Measurements from ENCODE around the gene ZFP36L2. TPM values are rescaled to one million over a fixed set of nuclear protein-coding genes. Genes with fewer than 3 reads are reported as not detected.

The ZFP36L2 gene, protein sequence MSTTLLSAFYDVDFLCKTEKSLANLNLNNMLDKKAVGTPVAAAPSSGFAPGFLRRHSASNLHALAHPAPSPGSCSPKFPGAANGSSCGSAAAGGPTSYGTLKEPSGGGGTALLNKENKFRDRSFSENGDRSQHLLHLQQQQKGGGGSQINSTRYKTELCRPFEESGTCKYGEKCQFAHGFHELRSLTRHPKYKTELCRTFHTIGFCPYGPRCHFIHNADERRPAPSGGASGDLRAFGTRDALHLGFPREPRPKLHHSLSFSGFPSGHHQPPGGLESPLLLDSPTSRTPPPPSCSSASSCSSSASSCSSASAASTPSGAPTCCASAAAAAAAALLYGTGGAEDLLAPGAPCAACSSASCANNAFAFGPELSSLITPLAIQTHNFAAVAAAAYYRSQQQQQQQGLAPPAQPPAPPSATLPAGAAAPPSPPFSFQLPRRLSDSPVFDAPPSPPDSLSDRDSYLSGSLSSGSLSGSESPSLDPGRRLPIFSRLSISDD
- total RNA-seq: 100 to 1,000 TPM in 1 of 4 donors, 10 to 100 TPM in 3; 81.7 to 117 (median 85.7) TPM

DNA sequence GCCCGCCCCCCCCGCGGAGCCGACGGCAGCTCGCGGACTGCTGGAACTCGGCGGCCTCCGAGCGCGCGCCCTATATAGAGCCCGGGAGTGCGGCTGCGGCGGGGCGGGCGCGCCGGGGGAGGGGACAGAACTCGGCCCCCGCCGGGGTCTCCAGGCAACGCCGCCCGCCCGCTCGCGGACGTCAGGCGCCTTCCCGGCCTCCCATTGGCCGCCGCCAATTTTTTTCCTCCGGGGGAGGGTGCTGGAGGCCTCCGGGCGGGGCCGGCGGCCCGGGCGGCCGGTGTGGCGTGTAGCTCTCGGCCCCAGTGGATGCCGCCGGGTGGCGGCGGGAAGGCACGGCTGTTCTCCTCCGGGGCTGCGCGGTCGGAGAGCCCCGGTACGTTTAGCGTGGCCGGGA lies at the start of gene ZFP36L2:
TSS of gene ZFP36L2 (minus strand) at position 49 of the 397 bp plus-strand sequence. CDS start 291 bp downstream, outside the sequence.
- Histone ChIP-seq H3K9me3 (no peaks in the 10 kb centered on the region), H3K27ac (replicated peaks in 1 of 4) (peak within 1 kb of the TSS; percentile 97 to 100 (median 98)), H3K4me1 (peaks cover 43 to 64% (median 48%) of the 10 kb centered on the region in 4 donors), H3K36me3 (peaks cover 15 to 53% (median 36%) of the 10 kb centered on the region in 4 donors), H3K4me3 (peak within 1 kb of the TSS; percentile 80 to 93 (median 90)), H3K27me3 (no peaks in the 10 kb centered on the region)
- WGBS: 0% methylated on average over 13 of the region's 58 CpGs
- TF ChIP-seq POLR2AphosphoS5 (IDR thresholded peaks at IDR 0.05) (peak in 1 of 2 donors; percentile 85), POLR2A (IDR thresholded peaks at IDR 0.05; ENCODE audit: low read depth) (peak; percentile 35), EP300 (IDR thresholded peaks at IDR 0.05) (no peak)
- TF ChIP-seq, protein P1, sequence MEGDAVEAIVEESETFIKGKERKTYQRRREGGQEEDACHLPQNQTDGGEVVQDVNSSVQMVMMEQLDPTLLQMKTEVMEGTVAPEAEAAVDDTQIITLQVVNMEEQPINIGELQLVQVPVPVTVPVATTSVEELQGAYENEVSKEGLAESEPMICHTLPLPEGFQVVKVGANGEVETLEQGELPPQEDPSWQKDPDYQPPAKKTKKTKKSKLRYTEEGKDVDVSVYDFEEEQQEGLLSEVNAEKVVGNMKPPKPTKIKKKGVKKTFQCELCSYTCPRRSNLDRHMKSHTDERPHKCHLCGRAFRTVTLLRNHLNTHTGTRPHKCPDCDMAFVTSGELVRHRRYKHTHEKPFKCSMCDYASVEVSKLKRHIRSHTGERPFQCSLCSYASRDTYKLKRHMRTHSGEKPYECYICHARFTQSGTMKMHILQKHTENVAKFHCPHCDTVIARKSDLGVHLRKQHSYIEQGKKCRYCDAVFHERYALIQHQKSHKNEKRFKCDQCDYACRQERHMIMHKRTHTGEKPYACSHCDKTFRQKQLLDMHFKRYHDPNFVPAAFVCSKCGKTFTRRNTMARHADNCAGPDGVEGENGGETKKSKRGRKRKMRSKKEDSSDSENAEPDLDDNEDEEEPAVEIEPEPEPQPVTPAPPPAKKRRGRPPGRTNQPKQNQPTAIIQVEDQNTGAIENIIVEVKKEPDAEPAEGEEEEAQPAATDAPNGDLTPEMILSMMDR (IDR thresholded peaks at IDR 0.05): peak in 1 of 3 experiments; percentile 22
- peak; percentile 98 for DNase-seq (ENCODE audit: extremely low spot score)
- intact Hi-C loops (cut with DNase I): loop anchor here (5.0 kb wide), 3 partner anchors 139 to 279 kb away; no protein-coding TSS in a partner anchor

DNA sequence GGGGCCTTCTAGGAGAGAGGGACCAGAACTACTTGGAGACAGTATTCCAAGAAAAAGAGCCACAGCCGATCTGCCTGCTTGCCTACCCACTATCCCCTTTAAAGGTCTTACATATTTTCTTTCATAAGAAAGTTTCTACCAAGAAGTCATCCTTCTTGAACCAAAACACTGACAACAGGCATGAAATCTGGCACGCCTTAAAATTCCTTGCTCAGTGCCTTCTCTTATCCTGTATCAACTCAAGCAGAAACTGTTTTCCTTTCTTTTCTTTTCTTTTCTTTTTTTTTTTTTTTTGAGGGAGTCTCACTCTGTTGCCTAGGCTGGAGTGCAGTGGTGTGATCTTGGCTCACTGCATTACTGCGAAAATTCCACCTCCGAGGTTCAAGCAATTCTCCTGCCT lies 48.3 kb upstream of the ZFP36L2 start:
- Histone ChIP-seq H3K27me3 (no peaks in the 10 kb centered on the region), H3K9me3 (no peaks in the 10 kb centered on the region), H3K36me3 (peaks cover 0 to 10% (median 2%) of the 10 kb centered on the region in 4 donors), H3K27ac (replicated peaks in 1 of 4) (peak overlapping the region in 1 of 4 donors; percentile 19), H3K4me1 (peaks cover 26 to 72% (median 66%) of the 10 kb centered on the region in 4 donors), H3K4me3 (no peak overlapping the region)
- no peak for DNase-seq (ENCODE audit: extremely low spot score)
- WGBS: 84% methylated on average over 4 of the region's 4 CpGs
- TF ChIP-seq EP300 (IDR thresholded peaks at IDR 0.05) (no peak), POLR2A (IDR thresholded peaks at IDR 0.05; ENCODE audit: low read depth) (no peak), POLR2AphosphoS5 (IDR thresholded peaks at IDR 0.05) (no peak)
- TF ChIP-seq, protein P1 (IDR thresholded peaks at IDR 0.05): no peak
- intact Hi-C loops (cut with DNase I): no loop called here

GRCh38 chr2:43274055-43274454 lies 47.6 kb upstream of the ZFP36L2 start:
- H3K27ac ChIP-seq (replicated peaks in 1 of 4): peak overlapping the region in 1 of 4 donors; percentile 34
- TF ChIP-seq, protein P1 (IDR thresholded peaks at IDR 0.05): no peak
- TF ChIP-seq EP300 (IDR thresholded peaks at IDR 0.05) (no peak), POLR2AphosphoS5 (IDR thresholded peaks at IDR 0.05) (no peak), POLR2A (IDR thresholded peaks at IDR 0.05; ENCODE audit: low read depth) (no peak)
- H3K4me1 ChIP-seq: peaks cover 33 to 77% (median 69%) of the 10 kb centered on the region in 4 donors

DNA sequence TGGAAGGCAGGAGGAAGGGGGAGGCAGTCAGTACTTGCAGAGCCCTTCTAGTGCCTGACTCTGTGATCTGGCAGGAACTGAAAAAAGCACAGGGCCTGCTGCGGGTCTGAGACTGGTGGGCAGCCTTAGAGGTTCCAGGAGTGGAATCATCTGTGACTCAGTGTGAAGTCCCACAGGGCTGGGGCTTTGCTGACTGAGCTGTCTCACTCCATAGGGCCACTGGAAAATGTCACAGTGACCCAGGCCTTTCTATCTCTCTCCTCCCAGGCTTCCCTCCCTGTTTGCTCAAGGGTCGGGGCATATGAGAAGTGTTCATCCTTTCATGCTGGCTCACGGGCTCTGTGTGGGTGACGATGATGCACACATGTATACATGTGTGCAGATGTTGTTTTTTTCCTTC lies 47.1 kb upstream of the ZFP36L2 start:
- no peak for DNase-seq (ENCODE audit: extremely low spot score)
- 83% methylated on average over 4 of the region's 4 CpGs for WGBS
- H3K27me3 ChIP-seq: no peaks in the 10 kb centered on the region
- intact Hi-C loops (cut with DNase I): no loop called here
- no peaks in the 10 kb centered on the region for H3K9me3 ChIP-seq
- H3K36me3 ChIP-seq: no peaks in the 10 kb centered on the region
- peak overlapping the region in 1 of 4 donors; percentile 34 for H3K27ac ChIP-seq (replicated peaks in 1 of 4)
- no peak overlapping the region for H3K4me3 ChIP-seq
- peaks cover 38 to 77% (median 69%) of the 10 kb centered on the region in 4 donors for H3K4me1 ChIP-seq
- TF ChIP-seq POLR2A (IDR thresholded peaks at IDR 0.05; ENCODE audit: low read depth) (no peak), EP300 (IDR thresholded peaks at IDR 0.05) (no peak)

More at GRCh38 chr2:43274055-43274454, 47.6 kb upstream of the ZFP36L2 start:
- Histone ChIP-seq H3K4me3 (no peak overlapping the region), H3K27me3 (no peaks in the 10 kb centered on the region), H3K9me3 (no peaks in the 10 kb centered on the region), H3K36me3 (peaks cover 0 to 3% (median 0%) of the 10 kb centered on the region in 4 donors)
- 70% methylated on average over 4 of the region's 4 CpGs for WGBS
- intact Hi-C loops (cut with DNase I): no loop called here
- DNase-seq (ENCODE audit: extremely low spot score): no peak
